ENCODE data around the gene TFB1M. TPM values are rescaled to one million over a fixed set of nuclear protein-coding genes. Genes with fewer than 3 reads are reported as not detected.
A peak's percentile ranks its signal among the peaks of the same experiment; 100 is the strongest.
"Not testable (repeated sequence)": the region's sequence is repeated elsewhere in the genome, so short reads cannot be mapped to it uniquely, and the experiment has no call there.

Gene TFB1M
- total RNA-seq, 1 donor from 2014 or later: 11.9 TPM

DNA sequence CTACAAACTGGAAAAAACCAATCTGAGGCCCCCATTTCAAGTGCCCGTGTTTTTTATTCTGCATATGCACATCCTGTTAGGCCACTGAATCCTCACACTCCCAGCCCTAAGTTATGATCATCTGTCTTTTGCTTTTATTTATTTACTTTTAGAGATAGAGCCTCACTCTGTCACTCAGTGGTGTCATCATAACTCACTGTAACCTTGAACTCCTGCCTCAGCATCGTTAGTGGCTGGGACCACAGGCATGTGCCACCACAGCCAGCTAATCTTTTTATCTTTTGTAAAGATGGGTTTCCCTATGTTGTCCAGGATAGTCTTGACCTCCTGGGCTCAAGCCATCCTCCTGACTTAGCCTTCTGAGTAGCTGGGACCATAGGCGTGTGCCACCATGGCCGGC is 80.1 kb downstream of the TFB1M start:
- DNase-seq: no peak

DNA sequence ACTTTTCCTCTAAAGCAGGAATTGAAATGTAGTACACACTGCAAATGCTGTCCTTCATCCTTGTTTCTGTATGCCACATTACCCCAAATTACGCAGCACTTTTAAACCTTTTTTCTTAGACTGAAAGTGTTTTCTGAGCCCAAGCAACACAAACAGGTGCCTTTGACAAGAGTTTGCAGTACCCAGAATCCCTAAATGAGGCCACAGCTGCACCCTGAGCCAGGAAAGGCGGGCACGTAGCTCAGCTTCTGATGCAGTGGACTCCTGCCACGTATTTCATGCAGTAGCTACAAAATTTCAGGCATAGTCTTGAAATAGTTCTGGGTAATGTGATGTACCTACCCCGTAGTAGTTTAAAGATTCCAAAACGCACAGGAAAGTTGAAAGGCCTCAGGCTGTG is 81.4 kb downstream of the TFB1M start:
- no peak for DNase-seq

DNA sequence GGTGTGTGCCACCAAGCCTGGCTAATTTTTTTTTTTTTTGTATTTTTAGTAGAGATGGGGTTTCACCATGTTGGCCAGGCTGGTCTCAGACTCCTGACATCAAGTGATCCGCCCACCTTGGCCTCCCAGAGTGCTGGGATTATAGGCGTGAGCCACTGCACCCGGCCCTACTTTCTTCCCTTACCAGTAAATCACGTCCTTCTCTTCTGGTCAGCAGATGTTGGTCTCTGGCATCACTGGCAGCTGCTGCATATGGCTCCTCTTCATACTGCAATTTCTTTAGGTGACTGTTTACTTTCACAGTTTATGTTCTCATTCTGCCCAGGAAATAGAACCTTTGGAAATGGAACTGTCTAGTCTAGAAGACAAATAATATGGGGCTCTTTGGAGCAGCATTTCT is 83.3 kb downstream of the TFB1M start:
- DNase-seq: not testable (repeated sequence)

DNA sequence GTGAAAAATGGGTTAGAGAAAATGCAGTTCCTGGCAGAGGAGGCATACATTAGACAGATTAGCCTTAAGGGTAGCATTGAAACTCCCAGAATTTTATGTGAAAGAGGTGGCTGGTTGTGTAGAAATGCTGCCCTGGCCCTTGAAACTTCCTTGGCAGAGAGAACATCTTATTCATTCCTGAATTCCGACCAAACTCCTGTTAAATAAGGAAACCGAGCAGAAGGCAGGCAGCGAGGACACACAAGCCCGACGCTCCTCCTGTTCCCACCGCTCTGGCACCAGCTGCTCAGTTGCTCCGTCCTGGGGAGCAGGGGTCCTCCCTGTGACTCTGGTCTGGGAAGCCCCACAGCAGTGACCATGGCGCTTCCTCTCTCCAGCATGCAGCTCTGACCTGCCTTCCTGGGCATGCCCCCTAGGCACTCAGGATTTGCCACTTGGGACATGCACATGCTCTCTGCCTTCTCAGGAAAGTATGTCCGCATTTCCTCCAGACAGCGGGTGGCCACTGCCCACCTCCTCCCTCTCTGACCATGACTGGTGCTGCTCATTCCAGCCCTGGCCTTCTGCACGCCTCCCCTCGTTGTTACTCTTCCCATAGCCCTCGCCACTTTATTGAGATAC is 85.6 kb downstream of the TFB1M start:
- no peak for DNase-seq

DNA sequence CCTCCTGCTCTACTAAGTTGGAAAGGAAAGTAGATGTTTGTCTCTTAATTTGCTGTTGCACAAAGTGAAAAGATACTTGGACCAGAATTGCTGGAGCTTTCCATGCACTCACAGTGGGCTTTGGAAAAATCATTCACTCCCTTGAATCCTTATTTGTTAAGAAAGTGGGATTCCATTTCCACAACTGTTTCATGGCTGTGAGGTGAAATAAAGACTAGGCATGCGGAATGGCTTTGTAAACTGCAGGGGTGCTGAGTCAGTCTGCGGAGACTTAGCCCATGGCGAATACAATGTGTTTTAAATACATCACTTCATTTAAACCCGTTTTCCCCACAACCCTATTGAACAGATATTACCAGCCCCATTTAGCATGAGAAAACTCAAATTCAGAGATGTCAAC is 87.2 kb downstream of the TFB1M start:
- no peak for DNase-seq

DNA sequence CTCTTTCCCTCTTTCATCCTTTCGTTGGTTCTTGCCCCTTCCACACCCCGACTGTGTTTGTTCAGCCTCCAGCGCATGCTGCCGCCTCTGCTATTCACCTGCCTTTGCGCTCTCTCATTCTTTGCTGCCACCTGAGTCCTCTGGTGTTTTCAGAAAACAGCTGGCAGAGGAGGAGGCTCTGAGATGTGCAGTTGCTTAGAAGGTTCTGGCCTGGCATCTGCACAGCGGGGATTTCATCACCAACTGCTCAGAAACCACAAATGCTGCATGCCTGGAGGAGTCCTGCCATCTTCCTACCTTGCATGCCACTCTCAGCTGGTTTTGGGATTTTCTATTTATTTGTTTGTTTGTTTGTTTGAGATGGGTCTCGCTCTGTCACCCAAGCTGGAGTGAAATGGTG is 89.7 kb downstream of the TFB1M start:
- DNase-seq: no peak

DNA sequence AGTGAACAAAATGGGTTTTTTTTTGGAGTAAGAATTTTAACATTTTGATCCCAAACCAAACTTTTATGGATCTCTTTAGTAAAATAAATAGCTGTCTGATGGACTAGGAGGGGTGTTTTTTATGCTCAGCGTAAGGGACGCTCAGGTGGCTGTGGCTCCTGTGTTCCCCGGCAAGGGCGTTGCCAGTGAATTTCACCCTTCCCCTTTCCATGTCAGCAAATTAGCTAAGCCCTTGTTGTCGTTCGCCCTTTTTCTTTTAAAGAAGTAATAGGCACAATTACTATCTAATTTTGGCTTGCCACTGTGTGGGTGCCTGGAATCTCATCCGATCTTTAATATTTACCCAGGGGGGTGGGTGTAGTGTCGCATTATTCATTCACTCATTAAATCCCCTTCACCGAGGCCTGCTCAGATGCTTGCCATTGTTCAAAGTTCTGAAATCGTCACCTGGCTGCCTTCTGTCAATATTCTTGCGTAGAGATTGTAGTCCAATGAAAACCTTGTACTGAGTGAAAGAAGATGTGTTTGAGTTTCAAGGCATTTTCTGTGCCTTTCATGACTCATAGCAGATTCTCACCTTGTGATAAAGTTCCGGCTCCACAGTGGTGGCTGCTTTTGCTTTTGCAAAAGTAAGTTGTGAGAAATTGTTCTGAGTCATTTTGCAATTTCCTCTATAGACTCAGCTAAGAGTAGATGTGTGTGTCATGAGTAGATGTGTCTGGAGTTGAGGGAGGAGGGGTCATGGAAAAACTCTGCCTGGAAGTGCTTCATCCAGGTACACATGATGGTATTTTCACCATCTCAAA is 90.4 kb downstream of the TFB1M start:
- DNase-seq: peak; percentile 95

DNA sequence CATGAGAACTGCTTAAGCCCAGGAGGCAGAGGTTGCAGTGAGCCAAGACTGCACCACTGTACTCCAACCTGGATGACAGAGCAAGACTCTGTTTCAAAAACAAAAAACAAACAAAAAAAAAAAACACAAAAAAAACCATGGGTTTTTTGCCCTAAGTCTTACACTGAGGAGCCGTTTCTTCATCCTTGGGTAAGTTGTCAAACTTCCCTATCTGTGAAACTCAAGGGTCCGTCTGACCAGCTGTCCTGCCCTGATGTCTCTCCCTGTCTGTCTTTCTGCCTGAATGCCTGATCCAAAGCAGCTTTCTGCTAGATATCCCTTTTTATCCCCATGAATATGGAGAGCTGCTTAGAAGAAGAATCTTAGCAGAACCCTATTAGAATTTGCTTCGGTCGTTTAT is 91.8 kb downstream of the TFB1M start:
- no peak for DNase-seq

DNA sequence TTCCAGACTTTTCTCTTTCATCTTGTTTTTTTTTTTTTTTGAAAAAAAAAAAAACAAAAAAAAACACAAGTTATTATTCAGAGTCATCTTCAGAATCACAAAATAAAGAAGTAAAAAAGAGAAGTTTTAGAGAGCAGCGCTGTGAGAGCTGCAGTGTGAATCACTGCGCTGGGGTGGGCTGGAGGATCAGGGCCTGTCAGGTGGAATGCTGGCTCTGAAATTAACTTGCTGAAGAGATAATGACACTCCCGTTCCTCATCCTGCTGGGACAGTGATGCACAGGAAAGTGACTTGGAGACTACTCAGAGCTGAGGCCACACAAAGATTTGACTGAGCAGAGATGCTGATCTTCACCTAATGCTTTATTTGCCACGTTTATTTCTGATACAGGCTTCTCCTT is 93.2 kb downstream of the TFB1M start:
- no peak for DNase-seq

DNA sequence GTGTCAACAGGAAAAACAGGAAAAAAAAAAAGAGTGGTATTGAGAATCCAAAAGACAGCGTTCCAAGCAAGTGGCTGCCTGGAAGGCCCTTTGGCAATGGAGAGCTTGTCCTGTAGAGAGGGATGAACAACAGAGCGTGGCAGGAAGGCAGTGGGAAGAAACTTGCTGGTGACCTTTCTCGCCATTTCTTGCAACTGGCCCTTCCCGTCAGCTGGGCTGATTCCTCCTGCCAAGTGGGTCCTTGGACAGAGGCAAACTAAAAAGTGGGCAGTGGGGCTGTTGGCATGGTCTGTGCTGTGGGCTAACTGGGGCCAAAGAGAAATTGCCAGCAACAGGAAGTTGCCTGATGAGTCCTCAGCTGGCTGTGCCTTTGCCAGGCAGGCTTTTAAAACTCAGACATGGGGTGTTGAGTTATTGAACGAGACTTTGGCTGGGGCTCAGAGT is 94.4 kb downstream of the TFB1M start:
- DNase-seq: no peak

DNA sequence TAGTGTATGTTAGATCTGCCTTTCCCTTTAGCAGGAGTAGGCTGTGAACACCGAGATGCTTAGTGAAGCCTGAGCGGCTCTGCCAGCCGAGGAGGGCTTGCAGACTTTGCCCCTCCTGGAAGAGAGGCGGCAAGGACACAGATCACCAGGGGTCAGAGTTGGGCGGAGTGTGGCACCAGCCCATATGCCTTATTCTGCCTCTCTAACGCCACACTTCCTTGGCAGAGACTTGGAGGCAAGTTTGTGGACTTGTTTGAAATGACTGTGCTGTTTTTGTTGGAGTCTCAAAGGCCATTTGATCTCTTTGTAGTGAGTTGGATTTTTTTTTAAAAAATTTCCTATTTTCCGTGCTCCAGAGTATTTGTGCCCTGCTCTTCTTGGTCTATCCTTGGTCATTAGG is 95.0 kb downstream of the TFB1M start:
- DNase-seq: no peak

DNA sequence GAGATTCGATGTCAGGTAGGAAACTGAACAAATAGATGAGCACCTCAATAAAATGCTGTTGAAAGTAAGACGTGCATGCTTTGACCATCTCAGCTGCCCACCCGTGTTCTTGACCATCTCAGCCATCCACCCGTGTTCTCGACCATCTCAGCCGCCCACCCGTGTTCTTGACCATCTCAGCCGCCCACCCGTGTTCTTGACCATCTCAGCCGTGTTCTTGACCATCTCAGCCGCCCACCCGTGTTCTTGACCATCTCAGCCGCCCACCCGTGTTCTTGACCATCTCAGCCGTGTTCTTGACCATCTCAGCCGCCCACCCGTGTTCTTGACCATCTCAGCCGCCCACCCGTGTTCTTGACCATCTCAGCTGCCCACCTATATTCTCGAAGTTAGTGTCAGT is 95.6 kb downstream of the TFB1M start:
- DNase-seq: not testable (repeated sequence)

DNA sequence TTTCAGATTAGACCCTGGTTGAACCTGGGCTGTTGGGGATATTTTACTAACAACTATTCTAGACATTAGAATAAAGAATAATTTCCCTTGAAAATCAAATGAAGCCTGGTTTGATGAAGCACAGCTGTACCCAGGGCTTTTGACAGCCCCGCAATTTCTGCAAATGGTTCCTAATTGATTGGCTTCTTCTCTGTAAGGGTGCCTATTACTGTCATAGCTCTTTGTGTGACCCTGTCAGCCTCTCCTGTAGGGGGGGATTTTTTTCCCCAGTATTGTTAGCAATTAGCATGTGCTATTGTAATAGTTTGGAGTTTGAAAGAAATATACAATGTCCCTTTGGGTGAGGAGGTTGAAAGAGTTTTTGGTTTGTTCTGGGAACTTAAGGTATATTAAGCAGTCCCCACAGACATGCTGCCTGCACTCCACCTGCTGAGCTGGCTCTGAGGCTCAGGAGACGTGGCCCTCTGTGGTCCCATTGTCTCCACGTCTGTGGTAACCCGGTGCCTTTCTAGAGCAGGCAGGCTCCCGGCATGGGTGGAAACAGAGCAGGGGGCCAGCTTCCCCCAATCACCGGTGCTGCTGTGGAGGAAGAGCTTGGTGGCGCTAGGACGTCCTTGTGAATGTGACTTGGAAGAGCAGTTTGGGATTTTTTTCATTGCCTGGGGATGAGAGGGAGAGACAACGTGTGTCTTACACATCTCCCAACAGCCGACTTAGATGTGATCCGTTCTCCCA is 97.8 kb downstream of the TFB1M start:
- no peak for DNase-seq

DNA sequence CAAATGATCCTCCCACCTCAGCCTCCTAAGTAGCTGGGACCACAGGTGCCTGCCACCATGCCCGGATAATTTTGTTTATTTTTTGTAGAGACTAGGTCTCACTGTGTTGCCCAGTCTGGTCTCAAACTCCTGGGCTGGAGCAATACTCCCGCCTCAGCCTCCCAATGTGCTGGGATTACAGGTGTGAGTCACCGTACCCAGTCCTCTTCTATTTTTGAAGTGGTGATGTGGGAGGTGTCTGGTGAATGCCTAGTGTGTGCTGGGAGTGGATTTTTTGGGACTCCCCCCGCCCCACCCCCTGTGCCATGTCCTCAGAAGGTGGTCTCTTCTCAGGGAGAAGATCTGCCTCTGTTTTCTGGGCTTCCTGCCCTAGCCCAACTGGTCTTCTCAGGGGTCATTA is 98.4 kb downstream of the TFB1M start:
- no peak for DNase-seq

DNA sequence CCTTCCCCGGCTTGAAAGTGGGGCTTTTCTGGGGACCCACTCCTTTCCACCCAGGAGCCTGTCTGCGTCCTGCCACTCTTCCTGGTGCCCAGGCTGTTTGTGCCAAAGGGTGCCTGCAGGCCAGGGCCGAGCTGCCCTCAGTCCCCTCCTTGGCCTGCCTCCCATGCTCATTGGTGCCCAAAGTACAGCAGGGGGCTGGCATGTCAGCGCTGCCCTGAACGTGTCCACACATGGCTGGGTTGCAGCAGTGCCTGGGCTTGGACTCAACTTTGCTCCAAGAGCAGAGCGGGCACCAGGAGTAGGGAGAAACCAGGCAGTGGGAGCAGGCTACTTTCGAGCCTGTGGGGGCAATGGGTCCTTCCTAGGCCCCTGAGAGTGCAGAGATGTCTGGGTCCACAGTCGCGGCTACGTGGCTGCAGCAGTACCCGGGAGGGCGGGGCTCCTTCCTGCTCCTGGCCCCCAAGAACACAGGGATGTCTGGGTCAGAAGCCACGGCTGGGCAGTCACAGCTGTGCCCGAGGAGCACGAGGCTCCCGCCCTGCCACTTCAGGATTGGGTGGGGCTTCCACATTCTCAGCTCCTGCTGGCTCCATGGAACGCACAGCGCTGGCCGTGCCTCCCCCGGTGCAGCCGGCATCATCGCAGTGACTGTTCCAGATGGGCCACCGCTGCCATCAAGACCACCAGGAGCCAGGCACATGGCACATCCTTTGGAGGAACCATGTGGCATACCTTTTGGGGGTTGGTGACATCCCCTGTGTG is 100.5 kb downstream of the TFB1M start:
- DNase-seq: no peak

DNA sequence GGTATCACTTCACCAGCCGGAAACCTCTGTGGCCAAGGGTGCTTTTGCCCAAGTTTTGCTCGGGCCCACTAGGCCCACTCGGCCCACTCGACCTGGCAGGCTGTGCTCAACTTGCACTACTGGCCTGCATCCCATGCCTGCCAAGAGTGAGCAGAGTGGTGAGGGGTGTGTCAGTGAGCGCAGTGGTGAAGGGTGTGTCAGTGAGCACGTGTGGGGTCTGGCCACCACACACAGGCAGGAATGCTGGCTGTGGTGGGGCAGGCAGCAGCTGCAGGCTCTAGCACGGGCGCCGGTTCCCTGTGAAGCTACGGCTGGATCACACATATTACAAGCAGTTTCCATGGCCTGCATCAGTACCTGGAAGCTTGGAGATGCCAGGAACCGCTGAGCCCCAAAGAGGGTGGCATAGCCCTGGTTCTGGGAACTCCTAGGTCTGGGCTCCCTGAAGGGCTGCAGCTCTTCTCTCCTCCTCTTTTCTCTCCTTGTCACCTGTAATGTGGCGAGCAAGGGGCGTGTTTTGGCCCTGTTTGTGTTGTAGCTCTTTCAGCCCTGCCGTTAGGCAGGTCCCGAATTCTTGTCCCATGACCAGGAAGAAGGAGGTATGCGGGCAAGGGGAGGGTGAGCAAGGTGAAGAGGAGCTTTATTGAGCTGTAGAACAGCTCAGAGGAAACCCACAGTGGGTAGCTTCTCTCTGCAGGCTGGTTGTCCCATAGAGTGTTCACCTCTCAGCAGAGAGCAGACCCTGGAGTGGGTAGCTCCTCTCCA is 101.5 kb downstream of the TFB1M start:
- no peak for DNase-seq

DNA sequence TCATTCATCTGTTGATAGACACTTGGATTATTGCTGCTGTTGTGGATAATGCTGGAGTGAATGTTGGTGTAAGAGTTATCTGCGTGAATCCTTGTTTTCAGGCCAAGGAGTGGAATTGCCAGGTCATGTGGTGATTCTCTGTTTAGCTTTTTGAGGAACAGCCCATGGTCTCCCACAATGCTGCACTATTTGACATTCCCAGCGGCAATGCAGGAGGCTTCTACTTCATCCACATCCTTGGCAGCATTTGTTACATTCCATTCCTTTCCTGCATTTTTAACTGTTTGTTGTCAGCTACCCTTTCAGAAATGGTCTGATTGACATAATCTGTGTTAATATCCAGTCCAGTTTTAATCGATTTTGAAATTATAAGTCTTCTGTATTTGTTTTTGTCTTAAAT is 102.2 kb downstream of the TFB1M start:
- DNase-seq: no peak

DNA sequence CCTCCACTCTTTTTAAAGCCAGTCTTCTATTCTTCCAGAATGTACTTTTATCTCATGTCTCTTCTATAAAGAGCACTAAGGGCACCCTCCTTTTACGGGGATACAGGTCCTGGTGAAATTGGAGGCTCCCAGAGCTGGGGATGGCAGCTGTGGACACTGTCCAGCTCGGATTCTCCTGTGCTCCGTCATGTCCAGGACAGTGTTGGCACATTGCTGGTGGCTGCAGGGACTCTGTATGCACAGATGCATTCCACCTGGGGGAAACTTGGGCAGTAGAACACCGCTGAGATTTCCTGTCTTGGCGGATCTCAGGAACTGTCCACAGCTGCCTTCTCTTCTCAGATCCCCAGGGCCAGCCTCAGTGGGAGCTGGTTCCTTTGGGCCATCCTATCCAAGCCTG is 107.1 kb downstream of the TFB1M start:
- no peak for DNase-seq
